Islet precursor cell (in vitro differentiated cells): ENCODE data around the gene ENO1.
"Not testable (repeated sequence)": the region's sequence is repeated elsewhere in the genome, so short reads cannot be mapped to it uniquely, and the experiment has no call there.

Experiments used
- DNase-seq: peaks from one replicate; pipeline ENCODE4 v3.0.0-alpha.2; 2018

Gene ENO1

GRCh38 chr1:8841395-8841794, 37.1 kb downstream of the ENO1 start:
- DNase-seq, result no peak

GRCh38 chr1:8839990-8840389, 38.5 kb downstream of the ENO1 start:
- no peak for DNase-seq

- no peak for DNase-seq
Observed at GRCh38 chr1:8835941-8836643, 42.4 kb downstream of the ENO1 start.

GRCh38 chr1:8831340-8831739, 47.1 kb downstream of the ENO1 start:
- no peak for DNase-seq

GRCh38 chr1:8830732-8831131, 47.8 kb downstream of the ENO1 start:
- DNase-seq, result not testable (repeated sequence)

- DNase-seq, result peak; percentile 94
Observed at GRCh38 chr1:8825985-8826481, 52.5 kb downstream of the ENO1 start.

- DNase-seq, result no peak
Observed at GRCh38 chr1:8823295-8823664, 55.2 kb downstream of the ENO1 start.

- DNase-seq, result no peak
Observed at GRCh38 chr1:8822373-8823294, 55.9 kb downstream of the ENO1 start.

GRCh38 chr1:8821084-8821483, 57.4 kb downstream of the ENO1 start:
- DNase-seq, result peak; percentile 68

- not testable (repeated sequence) for DNase-seq
Observed at GRCh38 chr1:8818789-8819188, 59.7 kb downstream of the ENO1 start.

GRCh38 chr1:8818325-8818775, 60.1 kb downstream of the ENO1 start:
- no peak for DNase-seq

- peak; percentile 96 for DNase-seq
Observed at GRCh38 chr1:8817412-8818324, 60.8 kb downstream of the ENO1 start, which contains the start of gene RERE. TSS of gene RERE (minus strand) at chr1:8817640.

- peak; percentile 63 for DNase-seq
Observed at GRCh38 chr1:8816831-8817411, 61.6 kb downstream of the ENO1 start.

GRCh38 chr1:8816264-8816663, 62.2 kb downstream of the ENO1 start:
- DNase-seq, result peak; percentile 26

GRCh38 chr1:8815582-8816151, 62.8 kb downstream of the ENO1 start:
- DNase-seq, result peak; percentile 63

- DNase-seq, result no peak
Observed at GRCh38 chr1:8814865-8815264, 63.6 kb downstream of the ENO1 start.

- no peak for DNase-seq
Observed at GRCh38 chr1:8813991-8814390, 64.5 kb downstream of the ENO1 start.

- no peak for DNase-seq
Observed at GRCh38 chr1:8813016-8813763, 65.3 kb downstream of the ENO1 start.

GRCh38 chr1:8812081-8812480, 66.4 kb downstream of the ENO1 start:
- DNase-seq, result no peak
